HCT116 (cell line): ENCODE results near the gene HMGXB4. TPM values are rescaled to one million over a fixed set of nuclear protein-coding genes. Genes with fewer than 3 reads are reported as not detected.

ENCODE experiments used
- ATAC-seq: fragments of 200-7000 bp; cut with Tn5 transposase; 2 replicates; pipeline ENCODE4 v1.9.1; 2020; ENCODE audit warnings: mild to moderate bottlenecking, moderate library complexity
- BruUV-seq: library from RNA; stranded (reverse); fragments of 400-500 nt; replicated peaks from 2 replicates; lab custom pipeline; 2021; lab: Mats Ljungman, UMichigan
- CTCF ChIA-PET: fragments of 300-600 bp; sonication (Branson Sonifier 250); formaldehyde crosslinking; loops from one replicate; lab custom pipeline; 2021; ENCODE audit warnings: antibody characterized with exemption; lab: Charles Lee
- POLR2A ChIA-PET: fragments of 300-600, 350-600 bp; sonication (Branson Sonifier 250); formaldehyde crosslinking; loops from one replicate; lab custom pipeline; 2021; ENCODE audit warnings: antibody characterized with exemption; lab: Charles Lee
- RAD21 ChIA-PET, 2 experiments: fragments of 300-600 bp; sonication (Branson Sonifier 250); formaldehyde crosslinking; loops; one replicate each; lab custom pipeline; 2023; ENCODE audit warnings: low total read pairs in 2 of 2; ENCODE audit not compliant: uncharacterized antibody in 2 of 2, unreplicated experiment in 2 of 2, low non-redundant PET in 1 of 2; lab: Charles Lee
- DNase-seq: peaks from one replicate; pipeline ENCODE4 v3.0.0-alpha.2; 2010; ENCODE audit warnings: low read depth, low spot score
- H2AFZ ChIP-seq: fragments of 200-600 bp; shearing (Covaris generic), sonication (generic); 2 replicates; pipeline ENCODE4 v1.6.1; 2017; ENCODE audit warnings: low read depth, mixed run types, mixed read lengths, antibody characterized with exemption, low read length; ENCODE audit not compliant: poor library complexity, severe bottlenecking
- H3K27ac ChIP-seq: 2 replicates; pipeline ENCODE4 v1.5.1; 2012; ENCODE audit warnings: low read depth, low read length
- H3K27me3 ChIP-seq: fragments of 200-600 bp; sonication (generic); 2 replicates; pipeline ENCODE4 v1.6.1; 2016; ENCODE audit warnings: mixed run types, low read length, mixed read lengths; ENCODE audit not compliant: insufficient read depth
- H3K36me3 ChIP-seq, 2 experiments: fragments of 200-500 bp in 1 of 2; fragments of 200-600 bp in 1 of 2; sonication (Bioruptor generic) in 1 of 2; sonication (generic) in 1 of 2; 2 replicates each; pipeline versions ENCODE4 v1.5.1 to v1.6.1; 2014 to 2016; ENCODE audit warnings: low read length in 2 of 2, inconsistent platforms in 1 of 2, mixed read lengths in 1 of 2, mixed run types in 1 of 2; ENCODE audit not compliant: insufficient read depth in 2 of 2, control insufficient read depth in 1 of 2
- H3K4me1 ChIP-seq, 2 experiments: fragments of 200-600 bp in 1 of 2; sonication (generic) in 1 of 2; 2 replicates each; pipeline versions ENCODE4 v1.5.1 to v1.6.1; 2012 to 2017; ENCODE audit warnings: low read length in 2 of 2, inconsistent platforms in 1 of 2, mild to moderate bottlenecking in 1 of 2, mixed read lengths in 1 of 2, mixed run types in 1 of 2, moderate library complexity in 1 of 2; ENCODE audit not compliant: insufficient read depth in 2 of 2, control insufficient read depth in 1 of 2
- H3K4me2 ChIP-seq: fragments of 200-600 bp; sonication (generic); 2 replicates; pipeline ENCODE4 v1.6.1; 2017; ENCODE audit warnings: mixed run types, low read length, mixed read lengths
- H3K4me3 ChIP-seq, 2 experiments: fragments of 200-600 bp in 1 of 2; sonication (generic) in 1 of 2; replicated peaks in 1 of 2; 2 replicates each; pipeline ENCODE4 v1.5.1; 2011 to 2016; ENCODE audit warnings: low read length in 2 of 2, control low read depth in 1 of 2, low read depth in 1 of 2, mild to moderate bottlenecking in 1 of 2, mixed read lengths in 1 of 2, mixed run types in 1 of 2
- H3K79me2 ChIP-seq: fragments of 200-600 bp; sonication (generic); 2 replicates; pipeline ENCODE4 v1.6.1; 2017; ENCODE audit warnings: mild to moderate bottlenecking, mixed run types, low read length, moderate library complexity, mixed read lengths; ENCODE audit not compliant: insufficient read depth
- H3K9ac ChIP-seq: fragments of 200-600 bp; sonication (generic); 2 replicates; pipeline ENCODE4 v1.6.1; 2016; ENCODE audit warnings: low read length, mixed read lengths
- H3K9me2 ChIP-seq: fragments of 200-600 bp; sonication (generic), shearing (Covaris generic); 2 replicates; pipeline ENCODE4 v1.6.1; 2017; ENCODE audit warnings: mixed run types, mild to moderate bottlenecking, moderate library complexity; ENCODE audit not compliant: insufficient read depth
- H3K9me3 ChIP-seq, 2 experiments: fragments of 200-500 bp in 1 of 2; fragments of 200-600 bp in 1 of 2; sonication (Bioruptor generic) in 1 of 2; sonication (generic) in 1 of 2; 2 replicates each; pipeline ENCODE4 v1.6.1; 2014 to 2017; ENCODE audit warnings: low read length in 2 of 2, mixed read lengths in 2 of 2, inconsistent platforms in 1 of 2, low read depth in 1 of 2, mild to moderate bottlenecking in 1 of 2, mixed run types in 1 of 2, moderate library complexity in 1 of 2; ENCODE audit not compliant: control insufficient read depth in 1 of 2, insufficient read depth in 1 of 2
- H4K20me1 ChIP-seq: fragments of 200-600 bp; sonication (generic), shearing (Covaris generic); 2 replicates; pipeline ENCODE4 v1.6.1; 2017; ENCODE audit warnings: mixed run types, mild to moderate bottlenecking, moderate library complexity; ENCODE audit not compliant: insufficient read depth
- CBX3 ChIP-seq: IDR thresholded peaks from 2 replicates; pipeline ENCODE4 v1.6.1; 2012; ENCODE audit warnings: low read depth
- CEBPB ChIP-seq: IDR thresholded peaks from 2 replicates; pipeline ENCODE4 v1.6.1; 2012; ENCODE audit warnings: low read depth
- CTCF ChIP-seq, 3 experiments: fragments of 200-600 bp in 1 of 3; sonication (generic) in 1 of 3; IDR thresholded peaks in 2 of 3; conservative IDR thresholded peaks in 1 of 3; 2 replicates each; pipeline ENCODE4 v1.5.1; 2012 to 2017; ENCODE audit warnings: low read depth in 2 of 3, low read length in 2 of 3, antibody characterized with exemption in 1 of 3, borderline replicate concordance in 1 of 3, control low read depth in 1 of 3, mild to moderate bottlenecking in 1 of 3, mixed read lengths in 1 of 3, mixed run types in 1 of 3, moderate library complexity in 1 of 3; ENCODE audit not compliant: insufficient read depth in 1 of 3
- EGR1 ChIP-seq: IDR thresholded peaks from 2 replicates; pipeline ENCODE4 v1.6.1; 2012; ENCODE audit warnings: low read depth
- ELF1 ChIP-seq: IDR thresholded peaks from 2 replicates; pipeline ENCODE4 v1.6.1; 2012; ENCODE audit warnings: low read depth, borderline replicate concordance
- FOSL1 ChIP-seq: IDR thresholded peaks from 2 replicates; pipeline ENCODE4 v1.6.1; 2012; ENCODE audit warnings: low read depth
- JUND ChIP-seq: IDR thresholded peaks from 2 replicates; pipeline ENCODE4 v1.6.1; 2012
- MAX ChIP-seq: IDR thresholded peaks from 2 replicates; pipeline ENCODE4 v1.6.1; 2012
- POLR2AphosphoS5 ChIP-seq: IDR thresholded peaks from 2 replicates; pipeline ENCODE4 v1.6.1; 2011; ENCODE audit warnings: mild to moderate bottlenecking, low read depth, low read length, moderate library complexity
- RAD21 ChIP-seq: IDR thresholded peaks from 2 replicates; pipeline ENCODE4 v1.6.1; 2012; ENCODE audit warnings: low read depth, mild to moderate bottlenecking
- REST ChIP-seq: IDR thresholded peaks from 2 replicates; pipeline ENCODE4 v1.6.1; 2012; ENCODE audit warnings: low read depth
- ZFX ChIP-seq: fragments of 450-650 bp; IDR thresholded peaks from 2 replicates; pipeline ENCODE4 v1.6.1; 2017
- ZNF274 ChIP-seq: fragments of 200-500 bp; sonication (Bioruptor generic); IDR thresholded peaks from 2 replicates; pipeline ENCODE4 v1.6.1; 2014; ENCODE audit warnings: mild to moderate bottlenecking, low read depth, low read length, inconsistent platforms
- intact Hi-C: fragments of 100-400 bp; cut with micrococcal nuclease; formaldehyde crosslinking; loops from 2 replicates; pipeline ENCODE4 v1.10.0; 2022
- total RNA-seq: library from RNA; stranded (reverse); gene quantifications from one replicate; pipeline ENCODE4 v1.2.1, GENCODE V29; 2021; ENCODE audit not compliant: unreplicated experiment

The HMGXB4 gene
- total RNA-seq, 1 experiment from 2014 or later, result 36.7 TPM

- peaks cover 87% of the 10 kb centered on the region for H3K79me2 ChIP-seq
- H3K27me3 ChIP-seq, result no peaks in the 10 kb centered on the region
- ChIA-PET CTCF (no interaction called here), POLR2A (no interaction called here), RAD21 (no interaction called here)
- no peak overlapping the region for H3K4me2 ChIP-seq
- H3K4me1 ChIP-seq, result no peaks in the 10 kb centered on the region
- no peaks in the 10 kb centered on the region for H3K9me3 ChIP-seq
- no TSS peak for BruUV-seq
- no peaks in the 10 kb centered on the region for H4K20me1 ChIP-seq
- H3K36me3 ChIP-seq, result peaks cover 67 to 77% of the 10 kb centered on the region in 2 experiments
- H2AFZ ChIP-seq, result no peak overlapping the region
- ATAC-seq (no peak), DNase-seq (no peak)
- H3K27ac ChIP-seq, result no peak overlapping the region
- TF ChIP-seq FOSL1, result no peak
- TF ChIP-seq MAX, result no peak
- TF ChIP-seq CTCF (IDR thresholded peaks at IDR 0.05 in 2 of 3, conservative IDR thresholded peaks at IDR 0.05 in 1 of 3; ENCODE audit: borderline replicate concordance in 1 of 3, insufficient read depth in 1 of 3, low read depth in 2 of 3, low read length in 2 of 3), result no peak
- no peak for TF ChIP-seq ZFX
- TF ChIP-seq ELF1, result no peak
- TF ChIP-seq REST, result no peak
- no peak for TF ChIP-seq CEBPB
- no peak for TF ChIP-seq JUND
- no peak for TF ChIP-seq EGR1
- TF ChIP-seq RAD21, result no peak
- TF ChIP-seq ZNF274, result no peak
- no peak for TF ChIP-seq CBX3
- no peak for TF ChIP-seq POLR2AphosphoS5
- intact Hi-C loops, result no loop called here
- no peak overlapping the region for H3K9ac ChIP-seq
- no peak overlapping the region for H3K4me3 ChIP-seq
- no peaks in the 10 kb centered on the region for H3K9me2 ChIP-seq
These were observed 9.0 kb downstream of the HMGXB4 start for GRCh38 chr22:35266277-35266676.
